Dermis microvascular lymphatic vessel endothelial cell (primary cell): ENCODE data around the gene MAD1L1. TPM values are rescaled to one million over a fixed set of nuclear protein-coding genes. Genes with fewer than 3 reads are reported as not detected.
A peak's percentile ranks its signal among the peaks of the same experiment; 100 is the strongest.
"Not testable (repeated sequence)": the region's sequence is repeated elsewhere in the genome, so short reads cannot be mapped to it uniquely, and the experiment has no call there.

Experiments
- DNase-seq, 2 donors: peaks; one replicate each; pipeline versions ENCODE4 v3.0.0 to v3.0.0-alpha.2; 2010; ENCODE audit warnings: low read depth in 2 of 2
- total RNA-seq: library from RNA; depleted of rRNA; stranded (reverse); fragments of >200 nt; gene quantifications from 2 replicates; pipeline ENCODE4 v1.2.1, GENCODE V29; 2014

MAD1L1 gene
- total RNA-seq, 1 donor from 2014 or later = 41.1 TPM

DNA sequence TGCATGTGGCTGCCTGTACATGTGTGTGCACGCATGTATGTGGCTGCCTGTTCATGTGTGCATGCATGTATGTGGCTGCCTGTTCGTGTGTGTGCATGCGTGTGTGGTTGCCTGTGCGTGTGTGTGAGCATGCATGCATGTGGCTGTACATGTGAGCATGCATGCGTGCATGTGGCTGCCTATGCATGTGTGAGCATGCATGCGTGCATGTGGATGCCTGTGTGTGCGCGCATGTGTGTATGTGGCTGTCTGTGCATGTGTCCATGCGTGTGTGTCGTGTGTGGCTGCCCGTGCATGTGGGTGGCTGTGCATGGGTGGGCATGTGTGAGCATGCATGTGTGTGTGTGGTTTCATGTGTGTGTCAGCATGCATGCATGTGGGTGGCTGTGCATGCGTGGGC, 344.3 kb downstream of the MAD1L1 start:
- DNase-seq = no peak

DNA sequence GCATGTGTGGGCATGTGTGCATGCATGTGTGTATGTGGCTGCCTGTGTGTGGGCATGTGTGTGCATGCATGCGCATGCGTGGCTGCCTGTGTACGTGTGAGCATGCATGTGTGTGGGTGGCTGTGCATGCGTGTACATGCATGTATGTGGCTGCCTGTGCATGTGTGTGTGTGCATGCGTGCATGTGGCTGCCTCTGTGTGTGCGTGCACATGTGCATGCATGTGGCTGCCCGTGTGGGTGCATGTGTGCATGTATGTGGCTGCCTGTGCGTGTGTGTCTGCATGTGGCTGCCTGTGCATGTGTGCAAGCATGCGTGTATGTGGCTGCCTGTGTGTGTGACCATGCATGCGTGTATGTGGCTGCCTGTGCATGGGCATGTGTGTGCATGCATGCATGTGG, 345.5 kb downstream of the MAD1L1 start:
- DNase-seq = no peak

DNA sequence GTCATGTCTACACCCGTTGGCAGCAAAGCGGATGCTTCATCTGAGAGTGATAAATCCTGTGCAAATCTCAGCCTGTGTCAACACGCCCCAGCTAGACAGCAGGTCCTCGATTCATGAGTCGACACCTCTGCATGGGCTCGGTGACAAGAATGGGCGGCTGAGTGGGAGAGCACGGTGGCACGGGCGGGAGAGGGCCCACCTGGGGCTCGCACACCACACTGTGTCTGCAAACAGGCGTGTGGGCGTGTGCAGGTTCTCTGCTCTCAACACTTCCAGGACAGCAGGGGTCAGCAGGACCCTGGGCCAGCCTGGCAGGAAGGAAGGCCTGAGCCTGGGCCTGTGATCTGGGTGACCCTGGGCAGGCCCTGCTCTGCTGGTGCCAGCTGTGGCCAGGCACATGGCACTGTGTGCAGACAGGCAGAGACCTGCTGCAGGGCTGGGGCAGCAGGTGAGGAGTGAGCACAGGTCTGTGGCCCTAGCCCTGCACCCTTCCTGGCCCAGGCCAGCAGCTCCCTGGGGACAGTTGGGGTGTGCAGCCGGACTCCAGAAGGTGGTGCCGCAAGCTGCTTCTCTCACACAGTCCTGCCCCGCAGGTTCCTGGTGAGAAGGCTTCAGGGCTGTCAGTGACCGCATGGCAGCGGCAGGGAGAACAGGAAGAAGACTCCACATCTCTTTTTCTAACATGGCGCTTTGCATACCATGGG, 346.2 kb downstream of the MAD1L1 start:
- no peak for DNase-seq

DNA sequence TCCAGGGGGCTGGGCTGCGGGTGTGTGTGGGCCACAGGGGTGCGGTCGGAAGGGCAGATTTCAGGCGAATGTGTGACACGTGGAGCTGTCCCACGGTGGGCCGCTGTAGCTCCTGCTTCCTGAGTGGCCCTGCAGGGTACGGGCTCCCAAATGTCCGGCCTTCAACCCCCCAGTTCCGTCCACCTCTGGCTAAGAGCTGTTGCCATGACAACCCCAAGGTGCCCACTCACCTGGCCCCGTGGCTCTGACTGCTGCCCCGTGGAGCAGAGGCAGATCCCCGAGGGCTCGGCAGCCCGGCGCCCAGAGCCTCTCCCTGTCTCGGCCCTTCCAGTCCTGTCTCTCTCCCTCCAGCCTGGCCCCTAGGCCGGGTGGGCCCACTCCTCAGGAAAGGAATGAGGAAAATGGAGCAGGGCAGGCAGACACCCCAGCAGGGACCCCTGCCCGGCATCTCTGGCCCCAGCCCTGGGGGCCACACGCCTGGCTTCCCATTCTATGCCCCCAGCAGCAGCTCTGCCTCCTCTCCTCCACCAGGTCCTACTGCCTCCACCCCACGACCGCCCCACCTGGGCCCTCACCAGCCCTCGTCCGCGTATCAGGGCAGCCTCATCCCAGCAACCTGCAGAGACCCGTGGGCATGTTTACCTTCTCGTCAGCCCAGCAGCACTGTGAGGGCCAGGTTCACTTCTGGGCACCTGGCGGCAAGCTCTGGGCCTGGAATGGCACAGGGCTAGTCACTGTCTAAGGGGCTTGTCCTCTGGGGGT, 347.1 kb downstream of the MAD1L1 start:
- no peak for DNase-seq

DNA sequence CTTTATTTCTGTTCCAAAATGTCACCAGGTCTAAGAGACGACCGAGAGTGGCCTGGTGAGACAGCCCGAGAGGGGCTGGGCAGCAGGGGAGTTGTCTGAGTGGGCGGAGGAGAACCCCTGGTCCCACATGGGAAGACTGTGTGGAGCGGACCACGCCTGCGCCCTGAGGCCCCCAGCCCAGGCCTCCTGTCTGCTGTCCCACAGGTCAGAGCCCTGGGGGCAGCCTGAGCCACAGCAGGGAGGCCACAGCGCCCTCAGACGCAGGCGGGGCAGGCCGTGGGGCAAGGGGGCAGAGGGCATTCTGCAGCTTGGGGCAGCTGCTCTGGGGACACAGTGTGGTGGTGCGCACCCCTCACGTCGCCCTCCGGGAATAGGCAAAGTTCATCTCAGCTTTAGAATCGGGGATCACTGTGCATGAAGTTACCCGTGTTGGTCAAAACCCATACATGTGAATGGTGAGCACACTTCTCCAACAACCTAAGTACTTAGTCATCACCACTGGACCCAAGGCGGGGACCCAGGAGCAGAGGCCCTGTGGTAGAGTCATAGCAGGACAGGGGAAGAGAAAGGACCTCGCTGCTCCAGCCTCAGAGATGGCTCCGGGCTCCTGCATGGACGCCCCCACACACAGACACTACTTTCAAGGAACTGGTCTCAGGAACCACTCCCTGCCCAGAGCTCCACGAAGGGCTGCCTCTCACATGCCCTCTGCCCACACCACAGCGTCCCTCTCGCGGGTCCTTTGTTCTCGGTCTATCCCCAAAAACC, 348.0 kb downstream of the MAD1L1 start:
- no peak for DNase-seq

DNA sequence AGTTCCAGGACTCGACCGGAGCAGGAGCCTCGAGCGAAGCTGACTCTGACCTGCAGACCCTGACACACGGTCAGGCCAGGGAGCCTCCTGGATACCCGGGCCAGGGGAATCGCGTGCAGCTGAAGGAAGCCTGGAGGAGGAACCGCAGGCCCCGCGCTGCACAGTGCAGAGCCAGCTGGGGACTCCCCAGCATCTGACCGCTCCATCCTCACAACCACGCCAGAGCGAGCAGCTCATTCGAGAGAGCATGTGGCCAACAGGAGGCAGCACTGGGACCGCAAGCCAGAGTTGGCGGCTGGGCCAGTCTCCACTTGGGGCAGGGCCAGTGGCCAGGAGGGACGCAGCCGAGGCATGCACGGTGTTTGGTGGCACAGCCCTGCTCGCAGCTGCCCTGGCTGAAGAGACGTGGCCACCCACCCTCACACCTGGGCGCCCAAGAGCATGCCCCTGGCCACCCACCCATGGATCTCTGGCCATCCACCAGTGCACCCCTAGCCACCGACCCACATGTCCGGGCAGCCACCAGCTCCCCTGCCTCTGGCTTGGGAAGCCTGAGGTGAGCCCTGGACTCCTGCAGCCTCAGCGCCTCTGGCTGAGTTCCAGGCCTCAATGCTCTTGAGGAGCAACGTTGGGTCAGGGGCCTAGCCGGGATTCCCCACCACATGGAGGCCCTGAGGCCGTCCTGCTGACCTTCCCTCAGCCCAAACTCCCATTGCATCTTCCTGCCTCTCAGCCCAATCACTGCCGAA, 348.7 kb downstream of the MAD1L1 start:
- DNase-seq = no peak

DNA sequence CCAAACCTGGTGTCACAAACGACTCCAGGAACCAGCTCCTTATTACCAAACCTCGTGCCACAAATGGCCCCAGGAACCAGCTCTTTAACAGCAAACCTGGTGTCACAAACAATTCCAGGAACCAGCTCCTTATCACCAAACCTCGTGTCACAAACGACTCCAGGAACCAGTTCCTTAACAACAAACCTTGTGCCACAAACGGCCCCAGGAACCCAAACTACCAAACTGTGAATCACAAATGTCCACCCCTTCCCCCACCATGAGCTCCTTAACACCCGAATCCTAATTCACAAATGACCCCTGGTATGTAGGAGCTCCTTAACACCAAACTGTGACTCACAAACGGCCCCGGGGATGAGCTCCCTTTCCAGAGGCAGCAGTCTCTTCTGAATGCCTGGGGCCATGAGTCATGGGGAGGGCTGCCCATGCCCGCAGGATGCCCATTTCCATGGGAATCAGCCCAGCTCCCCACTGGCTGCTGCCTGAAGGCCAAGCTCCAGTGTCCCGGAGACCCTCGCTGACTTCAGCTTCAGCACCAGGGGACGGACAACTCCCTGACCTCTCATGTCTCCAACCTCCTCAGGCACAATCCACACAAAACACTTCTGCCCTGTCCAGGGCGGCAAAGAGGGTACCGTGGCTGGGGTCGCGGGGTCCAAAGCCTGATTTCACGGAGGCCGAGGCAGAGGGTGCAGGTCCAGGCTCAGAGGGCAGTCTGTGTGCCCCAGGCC, 349.5 kb downstream of the MAD1L1 start:
- DNase-seq = peak in 1 of 2 donors; percentile 46

DNA sequence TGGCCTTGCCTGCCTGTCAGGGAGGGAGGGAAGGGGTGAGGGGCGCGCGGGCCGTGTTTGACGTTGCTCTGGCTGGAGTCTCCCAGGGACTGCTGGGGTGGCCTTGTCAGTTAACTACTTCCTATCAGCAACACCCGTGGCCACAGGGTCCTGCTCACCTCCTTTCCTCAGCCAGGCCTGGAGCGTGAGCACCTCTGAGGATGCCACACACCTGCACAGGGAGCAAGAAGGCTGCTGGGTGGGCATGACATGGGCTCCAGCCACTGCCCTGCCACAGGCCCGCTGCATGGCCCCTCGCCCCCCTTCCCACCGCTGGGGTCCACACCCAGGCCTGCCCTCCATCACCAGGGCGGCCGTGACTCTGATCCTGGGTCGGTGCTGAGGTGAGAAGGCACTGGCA, 350.3 kb downstream of the MAD1L1 start:
- DNase-seq = no peak

DNA sequence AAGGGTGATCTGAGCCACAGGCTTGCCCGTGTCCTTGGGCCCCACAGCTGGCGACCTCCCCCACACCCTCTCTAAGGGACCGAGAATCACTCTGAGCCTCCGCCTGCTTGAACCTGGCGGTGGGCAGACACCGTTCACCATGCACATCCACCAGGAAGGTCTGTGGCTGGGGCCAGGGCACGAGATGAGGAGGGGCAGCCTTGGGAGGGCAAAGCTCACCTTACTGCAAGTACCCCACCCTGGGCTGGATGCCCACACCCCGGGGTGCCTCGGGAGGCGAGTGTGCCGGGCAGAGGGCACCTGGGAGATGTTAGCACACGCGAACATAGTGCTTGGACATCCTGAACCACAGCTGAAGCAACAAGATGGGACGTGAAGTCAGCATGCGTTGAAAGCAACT, 350.8 kb downstream of the MAD1L1 start:
- DNase-seq = no peak

DNA sequence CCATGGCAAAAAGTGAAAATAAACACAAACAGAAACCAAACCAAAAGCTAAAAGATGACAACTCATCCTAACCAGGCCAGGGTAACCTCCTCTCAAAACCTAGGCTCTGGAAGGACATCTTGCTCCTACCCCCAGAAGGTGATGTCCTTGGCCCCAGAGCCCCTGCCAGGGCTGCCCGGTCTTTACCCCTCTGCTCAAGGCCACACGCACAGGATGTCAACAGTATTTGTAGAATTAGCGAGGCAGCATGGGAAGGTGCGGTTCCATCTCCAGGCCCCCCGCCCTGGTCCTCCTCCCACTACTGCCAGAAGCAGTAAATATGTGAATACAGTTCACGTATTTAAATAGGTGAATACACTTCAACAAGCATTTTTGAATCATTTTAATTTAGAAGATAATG, 356.1 kb downstream of the MAD1L1 start:
- DNase-seq = not testable (repeated sequence)

DNA sequence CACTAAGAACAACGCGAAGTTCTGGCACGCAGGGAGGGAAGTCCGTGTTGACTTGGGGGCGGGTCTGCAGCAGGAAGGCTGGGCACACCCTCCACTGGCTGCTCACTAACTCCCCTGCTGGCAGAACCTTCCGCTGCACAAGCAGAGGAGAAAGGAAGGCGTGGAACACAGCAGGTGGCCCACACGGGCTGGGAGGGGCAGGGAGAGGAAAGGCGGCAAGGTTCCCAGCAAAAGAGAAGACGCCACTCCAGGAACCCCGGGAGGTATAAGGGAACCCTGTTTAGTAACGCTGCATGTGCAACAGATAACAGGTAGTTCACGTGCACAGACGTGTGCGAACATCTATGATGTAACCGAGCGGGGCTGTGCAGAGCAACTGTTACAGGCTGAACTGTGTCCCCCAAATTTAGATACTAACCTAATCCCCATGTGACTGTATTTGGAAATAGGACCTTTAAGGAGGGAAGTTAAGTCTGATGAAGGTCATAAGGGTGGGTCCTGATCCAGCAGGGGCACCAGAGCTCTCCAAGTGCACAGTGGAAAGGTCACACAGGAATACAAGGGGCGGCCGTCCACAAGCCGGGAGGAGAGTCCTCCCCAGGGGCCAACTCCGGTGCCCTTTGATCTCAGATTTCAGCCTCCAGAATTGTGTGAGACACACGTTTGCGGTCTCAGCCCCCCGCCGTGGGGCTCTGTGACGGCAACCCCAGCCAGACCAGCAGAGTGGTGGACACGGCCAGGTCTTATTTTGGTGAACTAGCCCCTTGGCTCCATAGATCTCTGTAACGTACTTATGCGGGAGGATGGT, 357.1 kb downstream of the MAD1L1 start:
- DNase-seq = peak in 1 of 2 donors; percentile 7

DNA sequence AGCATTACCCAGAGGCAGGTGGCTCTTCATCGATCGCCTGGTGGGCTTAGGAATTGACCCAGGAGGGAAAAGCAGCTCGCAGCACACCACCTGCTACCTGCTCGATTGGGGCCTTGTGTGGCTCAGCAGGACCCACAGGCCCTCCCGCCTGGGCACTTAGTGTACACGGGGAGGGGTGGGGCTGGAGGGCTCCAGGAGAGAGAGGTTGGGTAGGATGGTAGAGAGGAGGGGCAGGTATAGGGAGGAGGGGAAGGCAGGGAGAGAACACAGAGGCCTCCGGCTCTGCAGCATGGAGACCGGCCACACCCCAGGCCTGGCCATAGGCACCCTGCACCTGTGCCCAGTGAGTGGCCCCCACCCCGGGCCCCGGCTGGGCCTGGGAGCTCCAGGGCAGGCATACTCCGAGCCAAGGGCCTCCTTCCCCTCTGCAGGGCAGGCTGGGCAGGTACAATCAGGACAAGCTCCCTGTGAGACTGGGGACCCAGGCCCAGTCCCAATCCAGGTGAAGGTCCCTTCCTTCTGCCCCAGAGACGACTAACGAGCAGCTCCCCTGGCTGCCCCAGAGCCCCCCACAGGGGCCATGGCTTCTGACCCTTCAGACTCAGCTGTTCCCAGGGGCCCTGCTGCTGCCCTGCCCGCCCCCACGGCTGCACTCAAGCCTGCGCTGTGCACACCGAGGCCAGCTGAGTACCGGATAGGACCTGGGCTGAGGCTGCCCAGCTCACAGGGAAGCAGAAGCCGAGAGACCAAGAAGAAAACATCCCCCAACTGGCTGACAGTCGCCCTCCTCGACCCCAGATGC, 358.0 kb downstream of the MAD1L1 start:
- not testable (repeated sequence) for DNase-seq

DNA sequence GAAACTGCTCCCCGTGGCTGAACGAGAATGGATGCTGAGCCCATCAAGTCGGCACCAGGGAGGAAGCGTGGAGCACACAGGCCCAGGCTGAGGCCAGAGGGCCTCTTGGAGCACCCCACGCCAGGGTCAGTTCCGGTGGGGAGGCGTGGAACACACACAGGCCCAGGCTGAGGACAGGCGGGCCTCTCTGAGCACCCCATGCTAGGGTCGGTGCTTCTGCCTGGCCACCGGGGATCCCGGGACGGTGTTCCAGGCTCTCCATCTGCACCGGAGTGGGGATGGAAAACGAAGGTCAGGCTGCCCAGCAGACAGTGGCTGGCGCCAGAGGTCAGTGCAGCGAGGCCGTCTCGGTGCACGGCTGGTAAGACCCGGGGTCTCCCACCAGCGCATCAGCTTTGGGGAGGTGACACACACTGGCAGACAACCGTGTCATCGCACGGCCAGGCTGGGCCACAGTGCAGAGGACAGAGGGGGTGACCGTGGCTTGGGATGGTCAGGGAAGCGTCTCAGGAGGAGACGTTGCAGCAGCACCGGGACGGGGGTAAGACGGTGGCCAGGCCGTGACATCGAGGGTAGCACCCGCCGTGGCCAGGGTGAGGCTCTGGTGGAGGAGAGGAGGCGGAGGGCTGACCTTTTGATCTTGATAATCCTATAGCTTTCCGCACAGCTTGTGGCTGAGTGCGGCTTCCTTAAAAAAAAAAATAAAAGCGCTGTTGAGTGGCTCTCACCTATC, 358.7 kb downstream of the MAD1L1 start:
- DNase-seq = no peak

DNA sequence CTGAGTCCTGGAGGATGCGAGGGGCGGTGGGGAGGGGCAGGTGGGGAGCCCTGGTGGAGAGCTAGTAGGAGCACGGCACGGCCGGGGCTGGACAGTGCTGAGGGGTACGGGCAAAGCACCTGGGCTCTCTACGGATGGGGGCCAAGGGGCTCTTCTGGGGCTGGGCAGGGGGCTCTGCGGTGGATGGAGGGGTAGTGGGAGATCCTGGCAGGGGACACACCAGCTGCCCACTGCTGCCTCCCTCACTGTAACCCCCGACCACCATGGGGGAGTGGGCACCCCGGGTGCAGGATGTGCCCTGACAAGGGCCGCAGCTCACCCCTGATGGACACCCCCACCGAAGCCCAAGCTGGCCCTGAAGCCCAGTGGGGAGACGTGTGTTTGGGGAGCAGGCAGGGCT, 359.3 kb downstream of the MAD1L1 start:
- no peak for DNase-seq

DNA sequence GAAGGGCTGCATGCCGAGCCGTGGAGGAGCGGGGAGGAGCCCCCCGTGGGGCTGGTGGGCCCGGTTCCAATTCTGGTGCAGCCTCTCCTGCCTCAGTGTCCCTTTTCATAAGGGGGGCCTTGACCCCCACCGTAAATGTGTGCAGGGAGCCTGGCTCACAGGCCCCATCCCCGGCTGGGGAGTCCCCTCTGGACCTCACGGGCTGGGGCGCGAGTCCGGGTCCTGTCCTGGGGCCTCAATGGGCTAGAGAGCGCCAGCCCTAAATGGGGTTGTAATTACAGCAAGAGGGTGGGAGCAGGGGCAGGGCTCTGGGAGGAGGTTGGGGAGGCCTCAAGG, 359.7 kb downstream of the MAD1L1 start:
- no peak for DNase-seq

DNA sequence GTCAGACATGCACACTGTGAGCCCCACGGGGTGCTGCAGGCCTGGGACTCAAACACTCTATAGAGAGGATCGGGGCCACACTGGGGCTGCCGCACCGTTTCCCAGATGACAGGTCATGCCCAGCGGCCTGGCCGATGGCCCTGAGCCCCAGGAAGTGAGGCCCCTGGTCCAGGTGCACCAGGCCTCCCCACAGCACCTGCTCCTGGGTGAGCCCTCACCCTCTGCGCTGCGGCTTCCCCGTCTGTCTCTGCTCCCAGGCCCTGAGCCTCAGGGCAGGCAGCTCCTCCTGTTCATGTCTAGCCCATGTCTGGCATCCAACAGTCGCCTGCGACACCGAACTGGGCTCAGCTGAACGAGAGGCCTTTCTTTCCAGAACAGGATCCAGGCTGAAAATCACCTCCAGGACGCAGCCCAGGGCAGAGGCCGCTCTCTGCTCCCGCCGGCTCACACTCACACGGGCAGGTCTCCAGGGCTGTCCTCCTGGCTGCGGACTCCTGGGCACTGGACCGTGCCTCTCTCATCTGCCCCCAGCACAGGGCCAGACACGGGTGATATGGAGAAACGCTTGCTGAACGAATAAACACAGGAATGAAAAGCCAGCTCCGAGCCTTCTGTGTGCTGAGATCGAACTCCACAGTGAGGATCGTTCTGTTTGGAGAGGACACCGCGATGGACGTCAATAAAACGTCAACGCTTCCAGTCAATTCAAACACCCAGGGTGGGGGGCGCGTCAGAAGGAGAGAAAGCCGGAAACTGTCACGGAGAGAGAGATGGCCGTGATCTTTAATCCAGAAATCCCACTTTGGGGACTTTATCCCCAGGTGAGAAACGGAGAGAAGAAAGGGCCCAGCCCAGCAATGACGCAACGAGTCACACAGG, 360.3 kb downstream of the MAD1L1 start:
- DNase-seq = no peak

DNA sequence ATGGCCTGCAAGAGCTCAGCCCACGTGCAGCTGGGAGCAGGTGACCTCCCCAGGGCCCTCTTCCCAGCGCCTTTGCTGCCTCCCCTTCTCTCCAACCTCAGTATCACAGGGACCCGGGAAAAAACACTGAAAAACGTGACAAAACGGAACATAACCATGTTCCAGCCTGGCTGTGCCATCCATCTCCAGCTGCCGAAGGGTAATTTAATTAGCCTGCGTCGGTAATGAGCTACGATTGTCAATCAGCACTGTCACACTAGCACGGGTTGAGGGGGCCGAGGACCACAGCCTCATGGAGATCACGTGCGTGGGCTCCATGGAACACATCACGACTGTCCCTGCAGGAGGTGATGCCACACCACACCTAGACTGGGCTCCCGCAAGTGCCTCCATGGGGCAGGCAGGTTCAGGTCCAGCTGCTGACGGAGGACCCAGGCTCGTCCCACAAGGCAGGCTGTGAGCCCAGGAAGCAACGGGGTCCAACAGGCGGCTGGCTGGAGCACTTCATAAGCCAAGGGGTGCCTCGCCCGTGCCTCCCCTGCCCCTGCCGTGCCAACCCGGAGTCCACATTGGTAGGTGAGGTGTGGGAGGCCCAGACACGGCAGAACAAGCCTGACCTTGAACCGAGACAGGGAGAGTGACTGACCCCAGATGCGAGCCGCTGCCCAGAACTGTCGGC, 363.2 kb downstream of the MAD1L1 start:
- no peak for DNase-seq
